UCSD-AML1 (cell line): ENCODE results near the gene CERK.
"Not testable (repeated sequence)": the region's sequence is repeated elsewhere in the genome, so short reads cannot be mapped to it uniquely, and the experiment has no call there.

Experiments
- DNase-seq: peaks from one replicate; lab custom pipeline; 2025; ENCODE audit not compliant: unreplicated experiment; lab: John Stamatoyannopoulos, UW

Gene CERK

DNA sequence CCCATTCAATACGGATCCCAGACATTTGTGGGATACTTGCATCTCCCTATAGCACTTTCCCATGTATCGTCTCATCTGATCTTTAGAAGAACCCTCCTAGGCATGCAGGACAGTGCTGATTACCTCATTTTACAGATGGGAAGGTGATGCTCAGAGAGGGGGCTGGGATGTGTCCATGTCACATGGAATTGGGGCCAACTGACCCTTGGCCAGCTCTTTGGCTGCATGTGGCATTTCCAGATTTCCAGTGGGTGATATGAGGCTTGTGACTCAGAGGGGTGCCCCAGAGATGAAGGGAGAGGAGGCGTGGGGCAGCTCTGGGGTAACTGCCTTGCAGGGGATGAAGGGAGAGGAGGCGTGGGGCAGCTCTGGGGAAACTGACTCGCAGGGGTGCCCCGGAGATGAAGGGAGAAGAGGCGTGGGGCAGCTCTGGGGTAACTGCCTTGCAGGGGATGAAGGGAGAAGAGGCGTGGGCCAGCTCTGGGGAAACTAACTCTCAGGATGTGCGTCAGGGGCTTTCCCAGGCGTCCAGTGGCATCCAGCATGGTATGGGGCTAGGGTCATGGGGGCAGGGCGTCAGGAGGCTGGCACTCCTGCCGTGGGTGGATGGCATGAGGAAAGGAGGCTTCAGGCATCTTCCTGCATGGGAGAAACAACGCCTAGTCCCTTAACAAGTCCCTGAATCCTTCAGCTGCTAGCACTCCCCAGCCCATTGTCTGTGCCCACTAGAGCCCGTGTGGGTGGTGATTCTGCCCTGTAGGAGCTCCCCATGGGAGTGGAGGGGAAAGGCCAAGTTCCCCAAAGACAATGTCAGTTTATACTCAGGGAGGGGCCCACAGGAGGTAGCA lies 11.9 kb upstream of the CERK start:
- no peak for DNase-seq

DNA sequence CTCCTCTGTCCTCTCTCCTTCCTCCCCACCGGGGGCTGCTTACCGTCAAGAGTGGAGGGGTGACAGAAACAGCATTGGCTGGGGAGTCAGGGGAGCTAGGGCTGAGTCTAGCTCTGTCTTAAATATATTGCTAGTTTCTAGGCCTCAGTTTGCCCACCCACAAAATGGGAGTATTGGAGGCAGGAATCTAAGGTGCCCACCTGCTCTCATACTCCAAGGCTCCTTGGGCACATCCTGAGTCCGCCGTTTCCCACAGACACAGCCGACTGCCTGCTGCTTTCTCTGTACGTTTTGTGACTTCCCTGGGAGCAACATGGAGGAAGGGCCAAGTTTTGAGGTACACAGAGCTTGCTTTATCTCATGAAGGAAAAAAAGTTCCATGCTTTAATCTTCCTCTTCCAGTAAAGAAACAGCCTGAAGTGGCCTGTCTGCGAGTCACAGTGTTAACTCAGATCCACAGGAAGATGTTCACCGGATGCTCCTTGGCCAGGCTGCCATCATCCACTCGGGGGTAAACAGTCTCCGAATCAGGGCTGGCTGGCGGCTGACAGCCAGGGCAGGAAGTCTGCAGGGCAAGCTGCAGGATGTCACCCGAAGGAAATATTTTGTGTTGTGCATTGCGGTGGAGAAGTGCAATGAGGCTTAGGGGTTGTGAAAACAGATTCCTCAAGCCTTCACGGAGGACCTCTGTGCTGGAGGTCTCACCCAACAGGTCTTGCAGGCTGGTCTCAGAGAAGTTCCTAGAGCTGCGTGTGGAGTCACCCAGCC lies 11.0 kb upstream of the CERK start:
- DNase-seq = peak; percentile 79

DNA sequence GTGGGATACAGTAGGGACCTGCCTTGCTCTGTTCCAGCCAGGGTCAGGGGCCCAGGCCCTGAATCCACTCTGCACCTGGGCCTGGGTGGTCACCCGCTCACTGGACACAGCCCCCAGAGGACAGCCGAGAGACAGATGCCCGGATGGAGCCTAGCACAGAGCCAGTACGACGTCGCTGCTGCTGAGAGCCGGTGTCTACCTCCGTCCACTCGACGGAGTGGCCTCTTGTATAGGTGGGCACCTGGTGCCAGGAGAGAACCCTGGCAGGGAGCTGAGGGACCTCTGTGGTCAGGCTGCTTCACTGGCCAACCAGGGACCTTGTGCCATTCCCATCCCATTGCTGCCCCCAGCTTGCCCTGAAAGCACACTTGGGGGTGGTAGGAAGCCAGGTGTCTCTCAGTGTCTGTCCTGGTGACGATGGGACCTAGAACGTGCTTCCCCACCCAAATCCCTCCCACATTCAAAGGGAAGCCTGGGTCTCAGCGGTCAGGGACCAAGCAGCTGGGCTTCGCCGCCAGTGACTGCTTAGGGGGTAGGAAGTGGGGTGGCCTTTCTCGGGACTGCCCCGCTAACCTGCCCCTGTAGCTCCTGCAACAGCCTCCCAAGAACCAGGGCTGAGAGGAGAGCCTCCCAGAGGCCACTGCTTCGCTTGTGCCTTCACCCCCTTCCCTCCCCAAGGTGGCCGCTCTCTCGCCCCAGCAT lies 10.3 kb upstream of the CERK start:
- no peak for DNase-seq

DNA sequence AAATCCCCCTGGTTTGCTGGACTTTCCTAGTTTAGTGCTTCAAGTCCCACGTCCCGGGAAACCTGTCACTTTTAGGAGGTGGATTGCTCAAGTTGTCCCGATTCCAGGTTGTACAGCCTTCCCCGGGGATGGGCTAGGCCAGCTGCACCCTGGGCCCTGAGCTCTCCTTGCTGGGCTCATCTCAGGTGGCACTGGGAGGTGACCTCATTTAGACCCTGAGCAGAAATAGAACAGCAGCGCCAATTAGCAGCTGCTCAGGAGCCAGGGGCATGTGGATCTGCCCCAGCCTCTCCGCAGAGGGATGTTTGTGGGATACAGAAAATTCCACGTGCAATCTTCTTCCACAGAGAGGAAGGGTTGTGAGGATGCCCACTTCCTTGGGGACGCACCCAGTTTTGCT lies 9.6 kb upstream of the CERK start:
- DNase-seq = no peak

DNA sequence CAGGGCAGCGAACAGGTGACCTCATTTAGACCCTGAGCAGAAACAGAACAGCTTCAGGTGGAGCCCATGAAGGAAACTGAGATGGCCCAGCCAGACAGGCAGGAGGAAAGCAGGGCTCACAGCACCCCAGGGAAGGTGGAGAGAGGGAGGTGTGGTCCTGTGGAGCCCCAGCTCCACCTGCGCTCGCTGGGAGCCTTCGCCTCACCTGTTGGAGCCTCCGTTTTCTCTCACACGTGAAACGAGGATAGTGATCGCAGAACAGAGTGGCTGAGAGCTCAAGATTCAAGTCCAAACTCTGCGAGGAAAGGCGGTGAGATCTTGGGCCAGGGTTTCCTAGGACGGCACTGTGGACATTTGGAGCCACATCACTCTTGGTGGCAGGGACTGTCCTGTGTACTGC lies 8.6 kb upstream of the CERK start:
- no peak for DNase-seq

DNA sequence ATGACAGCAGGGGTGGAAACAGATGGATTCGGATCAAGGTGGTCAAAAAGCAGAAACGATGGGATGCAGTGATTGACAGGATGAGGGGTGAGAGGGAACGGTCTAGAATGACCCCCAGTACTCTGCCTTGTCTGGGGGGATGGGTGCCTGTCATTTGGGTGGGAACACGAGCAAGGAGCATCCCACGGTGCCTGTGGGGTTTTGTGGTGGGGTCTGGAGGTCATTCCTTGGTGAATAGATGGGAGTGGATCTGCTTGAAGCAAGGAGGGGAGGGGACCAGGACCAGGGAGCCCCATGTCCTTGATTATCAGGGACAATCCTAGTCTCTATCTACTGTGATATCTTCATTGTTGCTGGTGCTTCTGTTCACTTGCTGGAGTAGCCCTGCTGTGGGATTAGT lies 8.1 kb upstream of the CERK start:
- no peak for DNase-seq

DNA sequence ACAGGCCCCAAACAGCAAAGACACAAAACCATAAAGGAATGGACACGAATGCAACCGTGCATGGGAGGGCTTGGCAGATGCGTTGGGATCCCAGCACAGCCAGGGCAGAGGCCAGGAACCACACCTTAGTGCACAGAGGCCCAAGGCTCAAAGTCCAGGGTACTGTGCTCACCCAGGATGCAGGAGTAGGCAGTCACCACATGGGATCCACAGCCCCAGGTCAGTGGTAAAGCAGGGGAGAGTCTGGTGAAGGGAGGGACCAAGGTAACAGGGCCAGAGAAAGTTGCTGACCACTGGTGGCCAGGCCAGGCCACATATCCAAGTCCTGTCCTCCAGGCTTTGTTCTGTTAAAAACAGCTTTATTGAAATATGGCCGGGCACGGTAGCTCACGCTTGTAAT lies 6.5 kb upstream of the CERK start:
- DNase-seq = no peak

DNA sequence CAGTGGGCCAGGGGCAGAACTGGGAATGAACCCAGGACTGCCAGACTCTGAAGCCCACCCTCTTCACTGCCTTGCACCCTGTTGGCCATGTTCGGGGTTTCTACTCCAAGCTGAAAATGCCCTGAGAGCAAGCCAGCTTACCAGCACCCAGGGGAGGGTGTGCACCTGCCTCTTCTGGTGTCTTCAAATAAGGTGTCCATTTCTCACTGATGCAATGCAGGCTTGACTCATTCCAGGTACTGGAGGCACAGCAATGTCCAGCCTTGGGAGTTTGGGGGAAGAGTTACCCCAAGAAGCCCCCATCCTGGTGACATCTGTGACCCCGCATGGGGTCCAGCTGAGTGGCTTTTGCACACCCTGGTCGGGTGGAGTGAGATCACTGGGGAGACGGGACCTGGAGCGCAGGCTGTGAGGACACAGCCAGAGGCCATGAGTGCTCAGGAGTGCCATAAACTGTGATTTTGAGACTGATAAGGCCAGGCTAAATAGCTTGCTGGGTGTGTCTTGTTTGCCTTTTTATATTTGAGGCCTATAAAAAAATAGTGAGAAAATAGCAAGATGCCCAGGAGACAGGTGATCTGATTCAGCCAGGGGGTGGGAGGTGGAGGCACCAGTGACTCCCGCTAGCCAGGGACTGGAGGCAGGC lies 4.6 kb upstream of the CERK start:
- DNase-seq = no peak

DNA sequence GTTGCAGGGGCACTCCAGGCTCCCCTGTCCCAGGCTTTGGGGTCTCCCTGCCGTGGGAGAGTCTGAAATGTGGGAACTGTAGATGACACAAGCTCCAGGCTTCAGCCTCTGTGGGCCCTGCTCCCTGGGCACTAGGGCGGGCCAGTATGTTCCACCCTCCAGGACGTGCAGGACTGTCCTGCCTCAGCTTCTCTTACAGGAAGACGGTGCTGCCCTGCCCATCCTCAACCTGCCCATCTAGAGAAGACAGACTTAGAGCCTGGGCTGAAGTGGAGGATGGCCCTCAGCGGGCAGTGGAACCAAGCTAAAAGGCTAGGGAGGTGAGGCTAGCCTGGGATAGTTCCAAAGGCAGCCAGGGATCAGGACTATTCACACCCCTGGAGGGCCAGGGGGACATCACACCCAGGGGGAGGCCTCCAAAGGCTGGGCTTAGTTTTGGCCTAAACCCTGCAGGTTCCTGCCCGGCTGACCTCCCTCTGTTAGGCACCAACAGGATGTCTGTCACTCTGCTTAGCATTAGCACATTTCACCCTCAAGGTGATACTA lies 4.0 kb upstream of the CERK start:
- no peak for DNase-seq

DNA sequence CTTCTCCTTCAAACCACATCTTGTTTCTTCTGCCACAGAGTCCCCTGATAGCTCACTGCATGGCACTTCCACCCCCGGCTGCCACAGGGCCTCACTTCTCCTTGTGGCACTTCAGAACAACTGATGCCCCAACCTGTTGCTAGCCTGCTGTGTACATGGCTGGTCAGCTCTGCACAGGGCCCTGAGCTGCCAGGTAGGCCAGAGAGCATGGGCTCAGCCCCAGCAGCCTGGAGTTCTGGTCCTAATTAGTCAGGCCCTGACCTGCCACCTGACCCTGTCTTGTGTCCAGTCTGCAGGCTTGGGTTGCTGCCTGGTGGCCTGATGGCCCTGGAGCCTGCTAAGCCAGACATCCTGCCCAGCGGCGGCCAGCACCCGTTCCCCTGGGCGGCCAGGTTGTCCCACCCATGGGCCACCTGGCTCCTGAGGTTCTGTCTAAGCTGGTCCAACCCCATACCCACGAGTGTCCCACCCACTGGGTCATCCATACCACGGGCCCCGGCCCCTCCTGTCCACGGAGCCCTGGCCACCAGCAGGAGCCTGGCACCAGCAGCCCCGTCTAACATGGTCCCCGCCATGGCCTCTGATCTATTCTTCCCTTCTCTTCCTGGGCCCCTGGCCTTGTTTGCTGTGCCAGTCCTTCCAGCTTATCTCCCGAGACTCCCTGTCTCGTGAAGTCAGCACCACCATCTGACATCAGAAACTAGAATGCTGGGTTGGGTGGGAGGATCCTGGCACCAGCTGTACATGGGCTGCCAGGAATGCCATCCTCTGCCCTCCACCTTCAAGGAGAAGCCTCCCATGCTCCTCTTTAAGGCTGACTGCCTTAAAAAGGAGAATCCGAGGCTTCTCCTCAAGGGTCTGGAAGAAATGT lies 3.1 kb upstream of the CERK start:
- DNase-seq = no peak

DNA sequence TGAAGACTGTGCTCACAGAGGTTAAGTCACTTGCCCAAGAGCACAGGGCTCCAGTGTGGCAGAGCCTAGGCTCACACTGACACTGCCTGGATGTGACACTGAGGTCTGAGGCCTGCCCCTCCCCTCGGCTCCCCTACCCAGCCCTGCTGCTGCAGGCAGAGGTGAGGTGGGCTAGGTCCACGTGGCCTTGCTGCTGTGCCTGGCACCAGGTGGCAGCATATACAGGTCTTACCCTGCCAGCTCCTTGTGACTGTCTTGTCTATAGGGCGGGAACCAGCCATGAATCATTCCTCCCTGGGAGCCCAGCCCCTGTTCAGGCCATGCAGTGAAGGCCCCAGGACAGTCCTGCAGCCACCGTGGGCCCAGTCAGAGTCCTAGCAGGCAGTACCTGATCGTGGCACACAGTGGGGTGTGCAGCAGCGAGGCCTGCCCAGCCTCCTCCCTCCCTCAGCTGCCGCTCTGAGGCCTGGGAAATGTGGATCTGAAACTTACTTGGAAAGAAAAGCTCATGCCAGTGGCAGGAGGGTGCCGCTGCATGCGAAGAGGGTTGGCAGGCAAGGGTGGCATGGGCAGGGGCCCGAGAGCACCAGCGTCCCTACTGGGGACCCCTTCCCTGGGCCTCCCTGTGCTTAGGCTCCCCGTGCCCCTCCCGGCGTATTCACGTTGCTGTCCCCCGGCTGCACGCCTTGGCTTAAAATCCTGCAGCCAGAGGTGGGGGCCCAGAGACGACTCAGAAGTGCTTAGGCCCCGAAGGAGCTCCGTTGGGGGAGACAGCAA lies 1.2 kb upstream of the CERK start:
- DNase-seq = peak; percentile 35

DNA sequence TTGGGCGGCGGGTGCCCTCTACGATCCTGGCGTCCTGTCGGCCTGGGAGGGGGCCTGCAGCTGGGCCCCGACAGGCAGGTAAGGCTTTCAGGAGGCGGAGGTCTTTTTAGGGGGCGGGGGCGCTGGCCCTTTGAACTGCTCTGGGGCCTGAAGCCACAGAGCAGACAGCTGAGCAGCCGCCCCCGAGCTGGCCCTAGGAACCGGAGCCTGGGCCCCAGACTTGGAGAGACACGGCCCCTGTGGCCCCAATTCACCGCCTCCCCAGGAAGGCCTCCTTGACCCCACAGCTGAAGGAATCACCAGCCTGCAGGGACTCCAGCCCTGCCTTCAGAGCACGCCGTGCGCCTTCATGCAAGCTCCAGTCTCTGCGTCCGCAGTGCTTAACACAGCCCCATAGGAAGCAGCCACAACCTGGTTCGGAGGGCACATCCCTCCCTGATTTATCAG lies 618 bp upstream of the CERK start:
- no peak for DNase-seq

DNA sequence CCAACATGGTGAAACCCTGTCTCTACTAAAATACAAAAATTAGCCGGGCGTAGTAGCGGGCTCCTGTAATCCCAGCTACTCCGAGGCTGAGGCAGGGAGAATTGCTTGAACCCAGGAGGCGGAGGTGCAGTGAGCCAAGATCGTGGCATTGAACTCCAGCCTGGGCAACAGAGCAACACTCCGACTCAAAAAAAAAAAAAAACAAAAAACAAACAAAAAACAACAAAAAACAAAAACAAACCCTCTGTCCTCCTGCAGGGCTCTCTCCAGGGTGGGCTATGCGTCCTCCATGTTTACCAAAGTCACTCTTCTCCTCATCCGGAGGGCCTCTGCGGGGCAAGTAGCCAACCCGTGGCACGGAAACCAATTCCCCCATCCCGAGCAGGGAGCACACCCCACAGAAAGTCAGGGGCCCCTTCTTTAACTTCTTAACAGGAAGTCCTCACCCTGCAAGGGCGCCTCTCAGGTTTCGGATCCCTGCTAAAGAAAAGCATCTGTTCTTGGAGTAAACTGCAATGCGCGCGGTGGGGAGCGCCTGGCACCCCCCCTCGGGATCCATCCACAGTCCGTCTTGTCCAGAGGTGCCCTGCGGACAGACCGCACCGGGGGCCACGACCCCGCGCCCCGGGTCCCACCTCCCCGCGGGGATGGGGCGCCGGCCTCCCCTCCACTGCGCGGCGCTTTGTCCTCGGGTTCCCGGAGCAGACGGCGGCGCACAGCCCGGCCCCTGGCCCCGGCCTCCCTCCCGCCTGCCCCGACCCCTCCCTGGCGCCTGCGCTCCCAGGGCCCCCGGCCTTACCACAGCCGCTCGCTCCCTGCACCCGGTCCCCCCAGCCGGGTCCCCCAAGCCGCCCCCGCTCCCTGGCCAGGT lies 712 bp downstream of the CERK start:
- DNase-seq = peak; percentile 50

DNA sequence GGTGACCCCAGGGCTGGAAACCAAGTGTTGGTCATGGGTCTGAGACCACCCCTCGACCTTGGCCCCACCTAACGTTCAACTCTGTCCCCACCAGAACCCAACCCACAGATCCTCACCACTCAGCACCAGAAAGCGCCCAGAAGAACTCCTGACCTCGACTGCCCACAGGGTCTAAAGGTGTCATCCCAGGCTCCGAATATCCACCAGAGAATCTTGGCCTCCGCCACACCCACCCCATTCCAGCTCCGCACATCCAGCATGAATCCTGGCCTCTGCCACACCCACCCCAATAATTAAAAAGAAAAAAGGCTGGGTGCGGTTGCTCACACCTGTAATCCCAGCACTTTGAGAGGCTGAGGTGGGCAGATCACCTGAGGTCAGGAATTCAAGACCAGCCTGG lies 1.3 kb downstream of the CERK start:
- DNase-seq = no peak

DNA sequence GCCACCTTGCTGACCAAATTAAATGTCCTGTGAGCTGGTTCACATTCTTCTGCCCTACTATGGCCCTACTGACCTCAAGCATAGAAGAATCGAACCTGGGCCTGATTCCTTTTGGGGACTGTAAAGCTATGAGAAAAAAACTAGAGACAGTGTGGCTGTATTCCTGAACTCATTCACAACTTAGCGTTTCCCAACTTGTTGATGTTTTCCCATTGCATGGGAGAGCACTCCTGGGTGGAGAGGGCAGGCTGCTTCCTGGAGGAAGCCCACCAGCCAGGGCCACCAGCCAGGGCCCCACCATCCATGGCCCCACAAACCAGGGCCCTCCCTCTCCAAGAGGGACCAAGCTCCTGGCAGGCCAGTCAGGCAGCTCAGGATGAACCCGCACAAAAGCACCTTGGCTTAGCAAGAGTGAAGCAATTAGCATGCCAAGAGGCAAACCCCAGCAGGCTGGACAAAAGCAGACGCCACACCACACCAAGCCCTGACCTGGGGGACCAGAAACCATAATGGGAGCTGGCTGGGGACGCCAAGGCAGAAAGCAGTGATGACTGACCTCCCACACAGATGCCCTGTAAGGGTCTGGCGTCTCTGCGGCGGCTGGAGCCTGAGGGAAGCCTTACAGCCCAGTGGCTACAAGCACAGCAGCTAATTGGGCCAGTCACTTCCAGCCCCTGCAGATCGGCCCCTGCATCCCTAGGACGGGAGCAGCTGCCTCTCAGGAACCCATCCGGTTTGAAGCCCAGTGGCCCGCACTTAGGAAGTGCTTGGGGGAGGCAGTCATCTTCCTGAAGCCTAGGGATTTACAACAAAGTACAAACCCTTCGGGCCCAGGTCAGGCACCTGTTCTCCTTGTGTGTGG lies 2.1 kb downstream of the CERK start:
- DNase-seq = peak; percentile 27

DNA sequence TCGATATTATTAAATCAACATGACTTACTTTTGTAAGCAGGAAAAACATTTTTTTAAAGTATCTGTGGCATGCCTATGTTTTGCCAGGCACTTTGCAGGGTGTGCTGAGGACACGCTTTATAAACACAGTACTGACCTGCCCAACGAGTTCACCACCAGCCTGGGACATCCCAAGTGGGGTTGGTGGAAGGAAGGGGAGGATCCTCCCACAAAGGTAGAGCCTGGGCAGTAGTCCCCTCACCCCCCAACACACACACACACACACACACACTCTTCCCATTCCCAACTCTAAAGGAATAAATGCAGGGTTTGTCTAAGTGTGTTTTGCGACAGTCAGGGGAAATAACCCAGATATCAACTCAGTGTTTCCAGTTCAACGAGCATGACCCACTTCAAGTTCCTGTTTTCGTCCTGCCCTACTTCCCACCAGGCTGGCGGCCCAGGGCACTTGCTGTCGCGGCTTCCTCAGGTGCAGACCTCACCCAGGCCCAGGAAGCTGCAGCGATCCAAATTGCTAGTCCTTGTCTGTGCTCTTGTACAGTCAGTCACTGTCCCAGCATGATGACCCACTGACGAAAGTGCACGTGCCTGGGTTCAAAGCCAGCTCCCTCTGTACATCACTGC lies 3.1 kb downstream of the CERK start:
- DNase-seq = peak; percentile 54

DNA sequence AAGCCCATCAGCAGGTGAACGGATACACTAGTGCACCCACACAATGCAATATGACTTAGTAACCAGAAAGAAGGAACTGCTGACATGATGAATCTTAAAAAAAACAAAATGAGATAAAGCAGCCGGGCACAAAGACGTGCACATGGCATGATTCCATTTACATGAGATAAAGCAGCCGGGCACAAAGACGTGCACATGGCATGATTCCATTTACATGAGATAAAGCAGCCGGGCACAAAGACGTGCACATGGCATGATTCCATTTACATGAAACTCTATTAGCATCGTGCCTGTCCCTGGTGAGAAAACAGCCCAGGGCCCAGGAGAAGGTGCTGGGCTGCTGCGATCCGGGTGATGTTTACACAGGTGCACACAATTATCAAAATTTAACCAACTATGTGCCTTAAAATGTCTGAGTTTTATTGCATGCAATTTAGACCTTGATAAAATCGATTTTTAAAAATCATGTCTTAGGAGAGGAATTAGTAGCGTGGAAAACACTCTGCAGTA lies 3.8 kb downstream of the CERK start:
- DNase-seq = not testable (repeated sequence)
